Measurements from ENCODE around the gene PDE7B. TPM values are rescaled to one million over a fixed set of nuclear protein-coding genes. Genes with fewer than 3 reads are reported as not detected.
A peak's percentile ranks its signal among the peaks of the same experiment; 100 is the strongest.

The PDE7B gene
- total RNA-seq, 6 experiments from 2014 or later, result 1.2 to 5.8 (median 4.5) TPM

GRCh38 chr6:136024711-136025110, 173.2 kb downstream of the PDE7B start:
- no peak for DNase-seq
- H3K4me1 Mint-ChIP-seq (ENCODE audit: low read depth), result peaks cover 7% of the 10 kb centered on the region
- H3K4me3 Mint-ChIP-seq, result no peak overlapping the region
- no peaks in the 10 kb centered on the region for H3K36me3 Mint-ChIP-seq (ENCODE audit: low read depth)
- no peaks in the 10 kb centered on the region for H3K9me3 Mint-ChIP-seq
- no peaks in the 10 kb centered on the region for H3K27me3 Mint-ChIP-seq (ENCODE audit: insufficient read depth)
- no peak overlapping the region for H3K27ac Mint-ChIP-seq
- no peak for TF ChIP-seq CTCF (IDR thresholded peaks at IDR 0.05)

- H3K4me1 Mint-ChIP-seq (ENCODE audit: low read depth), result peaks cover 17% of the 10 kb centered on the region
- H3K27me3 Mint-ChIP-seq (ENCODE audit: insufficient read depth), result no peaks in the 10 kb centered on the region
- H3K36me3 Mint-ChIP-seq (ENCODE audit: low read depth), result no peaks in the 10 kb centered on the region
- TF ChIP-seq CTCF (IDR thresholded peaks at IDR 0.05), result no peak
- no peak overlapping the region for H3K4me3 Mint-ChIP-seq
- no peak overlapping the region for H3K27ac Mint-ChIP-seq
- H3K9me3 Mint-ChIP-seq, result no peaks in the 10 kb centered on the region
- no peak for DNase-seq
These were observed 174.2 kb downstream of the PDE7B start for GRCh38 chr6:136025736-136026135.

- Mint-ChIP-seq H3K4me1 (ENCODE audit: low read depth) (peaks cover 42% of the 10 kb centered on the region), H3K27me3 (ENCODE audit: insufficient read depth) (0 out of 2 replicates have a peak, but pooled peaks cover 2% of the 10 kb centered on the region), H3K4me3 (no peak overlapping the region), H3K36me3 (ENCODE audit: low read depth) (peaks cover 2% of the 10 kb centered on the region; the same call in 1 of the 2 replicates), H3K27ac (peak overlapping the region; percentile 7; the same call in 1 of the 2 replicates), H3K9me3 (no peaks in the 10 kb centered on the region)
- TF ChIP-seq CTCF (IDR thresholded peaks at IDR 0.05), result no peak
- no peak for DNase-seq
These were observed 178.6 kb downstream of the PDE7B start for GRCh38 chr6:136030131-136030530.

GRCh38 chr6:136031982-136032381, 180.5 kb downstream of the PDE7B start:
- Mint-ChIP-seq H3K27me3 (ENCODE audit: insufficient read depth) (0 out of 2 replicates have a peak, but pooled peaks cover 2% of the 10 kb centered on the region), H3K4me3 (no peak overlapping the region), H3K4me1 (ENCODE audit: low read depth) (peaks cover 60% of the 10 kb centered on the region), H3K27ac (peak overlapping the region; percentile 27; the same call in 1 of the 2 replicates), H3K9me3 (no peaks in the 10 kb centered on the region), H3K36me3 (ENCODE audit: low read depth) (peaks cover 4% of the 10 kb centered on the region; the same call in 1 of the 2 replicates)
- peak; percentile 83 for TF ChIP-seq CTCF (IDR thresholded peaks at IDR 0.05)
- peak; percentile 56 for DNase-seq

GRCh38 chr6:136033416-136033815, 181.9 kb downstream of the PDE7B start:
- DNase-seq, result no peak
- H3K4me3 Mint-ChIP-seq, result no peak overlapping the region
- H3K4me1 Mint-ChIP-seq (ENCODE audit: low read depth), result peaks cover 75% of the 10 kb centered on the region
- H3K36me3 Mint-ChIP-seq (ENCODE audit: low read depth), result peaks cover 4% of the 10 kb centered on the region; the same call in 1 of the 2 replicates
- no peaks in the 10 kb centered on the region for H3K9me3 Mint-ChIP-seq
- 0 out of 2 replicates have a peak, but pooled peaks cover 2% of the 10 kb centered on the region for H3K27me3 Mint-ChIP-seq (ENCODE audit: insufficient read depth)
- TF ChIP-seq CTCF (IDR thresholded peaks at IDR 0.05), result no peak
- no peak overlapping the region for H3K27ac Mint-ChIP-seq

Measured in HFFc6 (cell line).